Caco-2 (cell line): ENCODE results near the gene NDP. TPM values are rescaled to one million over a fixed set of nuclear protein-coding genes. Genes with fewer than 3 reads are reported as not detected.

ENCODE experiments used
- BruUV-seq: library from RNA; stranded (reverse); fragments of 400-500 nt; replicated peaks from 2 replicates; lab custom pipeline; 2021; lab: Mats Ljungman, UMichigan
- CTCF ChIA-PET: fragments of 300-600 bp; sonication (Branson Sonifier 250); formaldehyde crosslinking; loops from one replicate; lab custom pipeline; 2022; ENCODE audit warnings: antibody characterized with exemption; lab: Charles Lee
- POLR2A ChIA-PET: fragments of 300-600 bp; sonication (Branson Sonifier 250); formaldehyde crosslinking; loops from one replicate; lab custom pipeline; 2022; ENCODE audit warnings: antibody characterized with exemption; lab: Charles Lee
- DNase-seq, 2 experiments: peaks; one replicate each; pipeline versions ENCODE4 v3.0.0 to v3.0.0-alpha.2; 2020 to 2022
- H3K27me3 ChIP-seq: replicated peaks from 2 replicates; pipeline ENCODE4 v1.6.0; 2011; ENCODE audit warnings: low read length; ENCODE audit not compliant: control insufficient read depth, insufficient read depth
- H3K36me3 ChIP-seq: 2 replicates; pipeline ENCODE4 v1.5.1; 2011; ENCODE audit warnings: low read length; ENCODE audit not compliant: control insufficient read depth, insufficient read depth
- H3K4me1 ChIP-seq: fragments of 250-450 bp; sonication (Bioruptor Pico); 2 replicates; pipeline ENCODE4 v1.5.1; 2020; ENCODE audit warnings: mild to moderate bottlenecking
- H3K4me3 ChIP-seq: 2 replicates; pipeline ENCODE4 v1.5.1; 2011; ENCODE audit warnings: low read depth, mild to moderate bottlenecking, control low read depth, low read length
- H3K9me3 ChIP-seq: fragments of 250-450 bp; sonication (Bioruptor Pico); 2 replicates; pipeline ENCODE4 v1.5.1; 2020; ENCODE audit warnings: mild to moderate bottlenecking, moderate library complexity
- H3K27ac Mint-ChIP-seq: one replicate; pipeline ENCODE4 v1.8.0; 2022; ENCODE audit warnings: mixed read lengths; ENCODE audit not compliant: unreplicated experiment
- H3K27me3 Mint-ChIP-seq: one replicate; pipeline ENCODE4 v1.8.0; 2022; ENCODE audit warnings: mixed read lengths; ENCODE audit not compliant: insufficient read depth, unreplicated experiment
- H3K36me3 Mint-ChIP-seq: one replicate; pipeline ENCODE4 v1.8.0; 2022; ENCODE audit warnings: mild to moderate bottlenecking, mixed read lengths; ENCODE audit not compliant: insufficient read depth, unreplicated experiment
- H3K4me1 Mint-ChIP-seq: one replicate; pipeline ENCODE4 v1.8.0; 2022; ENCODE audit warnings: low read depth, mixed read lengths; ENCODE audit not compliant: unreplicated experiment
- H3K4me3 Mint-ChIP-seq: one replicate; pipeline ENCODE4 v1.8.0; 2022; ENCODE audit warnings: mild to moderate bottlenecking, moderate library complexity, mixed read lengths; ENCODE audit not compliant: unreplicated experiment
- H3K9me3 Mint-ChIP-seq: one replicate; pipeline ENCODE4 v1.8.0; 2022; ENCODE audit warnings: mixed read lengths; ENCODE audit not compliant: unreplicated experiment
- intact Hi-C: fragments of 100-400 bp; cut with micrococcal nuclease; formaldehyde crosslinking; loops from one replicate; pipeline ENCODE4 v1.10.0; 2022; ENCODE audit not compliant: unreplicated experiment
- total RNA-seq: library from RNA; stranded (reverse); gene quantifications from 2 replicates; pipeline ENCODE4 v1.2.3, GENCODE V29; 2022
- TF ChIP-seq, protein P1 (sequence below), 2 experiments: fragments of 200-600 bp in 1 of 2; IDR thresholded peaks; 1 replicate in 1 of 2; 2 replicates in 1 of 2; pipeline versions ENCODE4 v1.5.1 to v1.8.0; 2011 to 2022; ENCODE audit warnings: antibody characterized with exemption in 1 of 2, control low read depth in 1 of 2, inconsistent platforms in 1 of 2, low read depth in 1 of 2, low read length in 1 of 2, mild to moderate bottlenecking in 1 of 2, moderate library complexity in 1 of 2; ENCODE audit not compliant: insufficient read depth in 1 of 2, severe bottlenecking in 1 of 2, unreplicated experiment in 1 of 2

Gene NDP
- total RNA-seq, 1 experiment from 2014 or later = 0.48 TPM

DNA sequence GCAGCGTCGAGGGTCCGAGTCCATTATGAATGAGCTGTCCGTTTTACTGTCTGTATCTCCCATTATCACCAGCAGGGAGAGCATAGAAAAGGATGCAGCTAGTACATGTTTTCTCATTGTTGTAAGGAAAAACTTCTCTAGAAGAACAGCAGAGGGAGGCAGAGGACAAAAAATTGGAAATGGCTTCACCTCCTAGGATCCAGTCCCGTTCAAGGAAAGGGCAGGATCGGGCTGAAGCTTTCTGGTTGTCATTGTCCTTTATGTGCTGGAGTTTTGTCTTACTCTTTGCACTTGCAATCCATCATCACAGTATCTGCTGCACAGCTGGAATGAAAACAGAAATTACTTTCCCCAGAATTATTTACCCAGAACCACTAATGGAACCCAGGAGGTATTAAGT, 14.7 kb downstream of the NDP start:
- Mint-ChIP-seq H3K27ac (no peak overlapping the region), H3K9me3 (no peaks in the 10 kb centered on the region), H3K36me3 (no peaks in the 10 kb centered on the region), H3K4me1 (no peaks in the 10 kb centered on the region), H3K27me3 (peaks cover 3% of the 10 kb centered on the region), H3K4me3 (no peak overlapping the region)
- ChIA-PET POLR2A (interaction anchor here (0.5 to 0.6 kb wide), 2 partner anchors 114 to 226 kb away, joined by 3 to 6 read pairs; no protein-coding TSS in a partner anchor), CTCF (interaction anchor here (0.6 to 1.2 kb wide), 13 partner anchors 14 to 957 kb away, joined by 3 to 32 read pairs (median 4); partner anchors contain the start of gene NDP)
- intact Hi-C loops = loop anchor here (1.0 to 2.0 kb wide), 4 partner anchors 68 to 404 kb away; no protein-coding TSS in a partner anchor
- H3K9me3 ChIP-seq = no peaks in the 10 kb centered on the region
- TF ChIP-seq, protein P1, sequence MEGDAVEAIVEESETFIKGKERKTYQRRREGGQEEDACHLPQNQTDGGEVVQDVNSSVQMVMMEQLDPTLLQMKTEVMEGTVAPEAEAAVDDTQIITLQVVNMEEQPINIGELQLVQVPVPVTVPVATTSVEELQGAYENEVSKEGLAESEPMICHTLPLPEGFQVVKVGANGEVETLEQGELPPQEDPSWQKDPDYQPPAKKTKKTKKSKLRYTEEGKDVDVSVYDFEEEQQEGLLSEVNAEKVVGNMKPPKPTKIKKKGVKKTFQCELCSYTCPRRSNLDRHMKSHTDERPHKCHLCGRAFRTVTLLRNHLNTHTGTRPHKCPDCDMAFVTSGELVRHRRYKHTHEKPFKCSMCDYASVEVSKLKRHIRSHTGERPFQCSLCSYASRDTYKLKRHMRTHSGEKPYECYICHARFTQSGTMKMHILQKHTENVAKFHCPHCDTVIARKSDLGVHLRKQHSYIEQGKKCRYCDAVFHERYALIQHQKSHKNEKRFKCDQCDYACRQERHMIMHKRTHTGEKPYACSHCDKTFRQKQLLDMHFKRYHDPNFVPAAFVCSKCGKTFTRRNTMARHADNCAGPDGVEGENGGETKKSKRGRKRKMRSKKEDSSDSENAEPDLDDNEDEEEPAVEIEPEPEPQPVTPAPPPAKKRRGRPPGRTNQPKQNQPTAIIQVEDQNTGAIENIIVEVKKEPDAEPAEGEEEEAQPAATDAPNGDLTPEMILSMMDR (IDR thresholded peaks at IDR 0.05; ENCODE audit: insufficient read depth in 1 of 2, low read depth in 1 of 2, low read length in 1 of 2, severe bottlenecking in 1 of 2, unreplicated experiment in 1 of 2) = peak; percentile 44 to 67
- BruUV-seq = no TSS peak
- peak; percentile 44 to 56 for DNase-seq
- no peaks in the 10 kb centered on the region for H3K36me3 ChIP-seq
- H3K4me3 ChIP-seq = no peak overlapping the region
- no peaks in the 10 kb centered on the region for H3K27me3 ChIP-seq
- H3K4me1 ChIP-seq = no peaks in the 10 kb centered on the region

- no peaks in the 10 kb centered on the region for H3K4me1 Mint-ChIP-seq
- Histone ChIP-seq H3K9me3 (no peaks in the 10 kb centered on the region), H3K4me1 (no peaks in the 10 kb centered on the region), H3K27me3 (no peaks in the 10 kb centered on the region), H3K4me3 (no peak overlapping the region), H3K36me3 (no peaks in the 10 kb centered on the region)
- CTCF ChIA-PET = no interaction called here
- TF ChIP-seq, protein P1 (IDR thresholded peaks at IDR 0.05; ENCODE audit: insufficient read depth in 1 of 2, low read depth in 1 of 2, low read length in 1 of 2, severe bottlenecking in 1 of 2, unreplicated experiment in 1 of 2) = no peak
- no TSS peak for BruUV-seq
- DNase-seq = no peak
- intact Hi-C loops = no loop called here
- no peaks in the 10 kb centered on the region for H3K36me3 Mint-ChIP-seq
- no peak overlapping the region for H3K4me3 Mint-ChIP-seq
- H3K27me3 Mint-ChIP-seq = peaks cover 3% of the 10 kb centered on the region
- H3K9me3 Mint-ChIP-seq = no peaks in the 10 kb centered on the region
- POLR2A ChIA-PET = no interaction called here
- no peak overlapping the region for H3K27ac Mint-ChIP-seq
Observed at GRCh38 chrX:43956034-43956433, 17.2 kb downstream of the NDP start.

- Histone ChIP-seq H3K4me3 (no peak overlapping the region), H3K27me3 (no peaks in the 10 kb centered on the region), H3K4me1 (no peaks in the 10 kb centered on the region), H3K9me3 (no peaks in the 10 kb centered on the region), H3K36me3 (no peaks in the 10 kb centered on the region)
- ChIA-PET POLR2A (no interaction called here), CTCF (no interaction called here)
- intact Hi-C loops = no loop called here
- Mint-ChIP-seq H3K27me3 (peaks cover 3% of the 10 kb centered on the region), H3K4me1 (no peaks in the 10 kb centered on the region), H3K9me3 (no peaks in the 10 kb centered on the region), H3K36me3 (no peaks in the 10 kb centered on the region), H3K27ac (no peak overlapping the region), H3K4me3 (no peak overlapping the region)
- TF ChIP-seq, protein P1 (IDR thresholded peaks at IDR 0.05; ENCODE audit: insufficient read depth in 1 of 2, low read depth in 1 of 2, low read length in 1 of 2, severe bottlenecking in 1 of 2, unreplicated experiment in 1 of 2) = no peak
- DNase-seq = no peak
- BruUV-seq = no TSS peak
Observed at GRCh38 chrX:43953218-43953617, 20.0 kb downstream of the NDP start.
